ENCODE data around the gene ID1.
"Not testable (repeated sequence)": the region's sequence is repeated elsewhere in the genome, so short reads cannot be mapped to it uniquely, and the experiment has no call there.

ID1 gene

DNA sequence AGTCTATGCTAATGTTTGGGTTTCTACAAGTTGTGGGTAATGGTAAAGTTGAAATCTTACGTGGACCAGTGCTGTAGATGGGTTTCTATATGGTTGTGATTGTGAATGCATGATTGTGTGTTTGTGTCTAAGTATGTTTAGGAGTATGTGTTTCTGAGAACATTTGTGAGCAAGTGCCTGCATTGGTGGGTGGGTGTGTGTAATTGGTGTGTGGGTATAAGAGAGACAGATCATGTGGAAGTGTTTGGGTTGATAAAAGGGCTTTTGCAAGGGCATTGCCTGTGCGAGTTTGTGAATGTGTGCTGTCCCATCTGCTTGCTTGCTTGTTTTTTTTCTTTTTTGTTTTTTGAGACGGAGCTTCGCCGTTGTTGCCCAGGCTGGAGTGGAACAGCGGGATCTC is 25.8 kb upstream of the ID1 start:
- DNase-seq (ENCODE audit: extremely low spot score) = no peak
- TF ChIP-seq, protein P1, sequence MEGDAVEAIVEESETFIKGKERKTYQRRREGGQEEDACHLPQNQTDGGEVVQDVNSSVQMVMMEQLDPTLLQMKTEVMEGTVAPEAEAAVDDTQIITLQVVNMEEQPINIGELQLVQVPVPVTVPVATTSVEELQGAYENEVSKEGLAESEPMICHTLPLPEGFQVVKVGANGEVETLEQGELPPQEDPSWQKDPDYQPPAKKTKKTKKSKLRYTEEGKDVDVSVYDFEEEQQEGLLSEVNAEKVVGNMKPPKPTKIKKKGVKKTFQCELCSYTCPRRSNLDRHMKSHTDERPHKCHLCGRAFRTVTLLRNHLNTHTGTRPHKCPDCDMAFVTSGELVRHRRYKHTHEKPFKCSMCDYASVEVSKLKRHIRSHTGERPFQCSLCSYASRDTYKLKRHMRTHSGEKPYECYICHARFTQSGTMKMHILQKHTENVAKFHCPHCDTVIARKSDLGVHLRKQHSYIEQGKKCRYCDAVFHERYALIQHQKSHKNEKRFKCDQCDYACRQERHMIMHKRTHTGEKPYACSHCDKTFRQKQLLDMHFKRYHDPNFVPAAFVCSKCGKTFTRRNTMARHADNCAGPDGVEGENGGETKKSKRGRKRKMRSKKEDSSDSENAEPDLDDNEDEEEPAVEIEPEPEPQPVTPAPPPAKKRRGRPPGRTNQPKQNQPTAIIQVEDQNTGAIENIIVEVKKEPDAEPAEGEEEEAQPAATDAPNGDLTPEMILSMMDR (IDR thresholded peaks at IDR 0.05; ENCODE audit: control extremely low read depth, extremely low read depth, low read depth, missing control alignments) = no peak
- ChIA-PET CTCF (interaction anchor here (0.9 to 1.7 kb wide), 4 partner anchors 9 to 33 kb away, joined by 3 to 12 read pairs (median 4); no protein-coding TSS in a partner anchor), POLR2A (no interaction called here)

DNA sequence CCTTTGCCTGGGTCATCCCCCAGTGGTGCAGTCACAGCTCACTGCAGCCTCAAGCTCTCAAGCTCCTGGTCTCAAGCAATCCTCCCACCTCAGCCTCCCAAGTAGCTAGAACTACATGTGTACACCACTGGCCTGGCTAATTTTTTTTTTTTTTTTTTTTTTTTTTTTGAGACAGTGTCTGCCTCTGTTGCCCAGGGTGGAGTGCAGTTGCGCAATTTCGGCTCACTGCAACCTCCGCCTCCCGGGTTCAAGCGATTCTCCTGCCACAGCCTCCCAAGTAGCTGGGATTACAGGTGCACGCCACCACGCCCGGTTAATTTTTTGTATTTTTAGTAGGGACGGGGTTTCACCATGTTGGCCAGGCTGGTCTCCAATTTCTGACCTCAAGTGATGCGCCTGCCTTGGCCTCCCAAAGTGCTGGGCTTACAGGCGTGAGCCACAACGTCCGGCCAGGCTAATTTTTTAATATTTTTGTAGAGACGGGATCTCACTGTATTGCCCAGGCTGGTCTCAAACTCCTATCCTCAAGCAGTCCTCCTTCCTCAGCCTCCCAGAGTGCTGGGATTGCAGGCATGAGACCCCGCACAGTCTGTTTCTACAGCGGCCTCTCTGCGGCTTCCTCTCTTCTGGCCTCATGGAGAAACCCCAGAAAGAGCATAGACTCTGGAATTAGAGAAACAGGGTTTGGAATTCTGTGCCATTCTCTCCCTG is 25.0 kb upstream of the ID1 start:
- CTCF ChIA-PET = interaction anchor here (0.6 to 1.3 kb wide), 5 partner anchors 10 to 33 kb away, joined by 3 to 4 read pairs (median 3); partner anchors contain the start of gene ID1
- DNase-seq (ENCODE audit: extremely low spot score); POLR2A ChIA-PET: not testable (repeated sequence)

- TF ChIP-seq, protein P1 (IDR thresholded peaks at IDR 0.05; ENCODE audit: control extremely low read depth, extremely low read depth, low read depth, missing control alignments) = no peak
- ChIA-PET POLR2A (no interaction called here), CTCF (interaction anchor here (1.2 kb wide), 1 partner anchor 25 kb away, joined by 3 read pairs; the partner anchor contains the start of gene ID1)
- no peak for DNase-seq (ENCODE audit: extremely low spot score)
These were observed 24.4 kb upstream of the ID1 start for GRCh38 chr20:31580706-31581105.

GRCh38 chr20:31581391-31581790 is 23.7 kb upstream of the ID1 start:
- CTCF ChIA-PET = no interaction called here
- TF ChIP-seq, protein P1 (IDR thresholded peaks at IDR 0.05; ENCODE audit: control extremely low read depth, extremely low read depth, low read depth, missing control alignments) = no peak
- DNase-seq (ENCODE audit: extremely low spot score) = no peak
- POLR2A ChIA-PET = no interaction called here

DNA sequence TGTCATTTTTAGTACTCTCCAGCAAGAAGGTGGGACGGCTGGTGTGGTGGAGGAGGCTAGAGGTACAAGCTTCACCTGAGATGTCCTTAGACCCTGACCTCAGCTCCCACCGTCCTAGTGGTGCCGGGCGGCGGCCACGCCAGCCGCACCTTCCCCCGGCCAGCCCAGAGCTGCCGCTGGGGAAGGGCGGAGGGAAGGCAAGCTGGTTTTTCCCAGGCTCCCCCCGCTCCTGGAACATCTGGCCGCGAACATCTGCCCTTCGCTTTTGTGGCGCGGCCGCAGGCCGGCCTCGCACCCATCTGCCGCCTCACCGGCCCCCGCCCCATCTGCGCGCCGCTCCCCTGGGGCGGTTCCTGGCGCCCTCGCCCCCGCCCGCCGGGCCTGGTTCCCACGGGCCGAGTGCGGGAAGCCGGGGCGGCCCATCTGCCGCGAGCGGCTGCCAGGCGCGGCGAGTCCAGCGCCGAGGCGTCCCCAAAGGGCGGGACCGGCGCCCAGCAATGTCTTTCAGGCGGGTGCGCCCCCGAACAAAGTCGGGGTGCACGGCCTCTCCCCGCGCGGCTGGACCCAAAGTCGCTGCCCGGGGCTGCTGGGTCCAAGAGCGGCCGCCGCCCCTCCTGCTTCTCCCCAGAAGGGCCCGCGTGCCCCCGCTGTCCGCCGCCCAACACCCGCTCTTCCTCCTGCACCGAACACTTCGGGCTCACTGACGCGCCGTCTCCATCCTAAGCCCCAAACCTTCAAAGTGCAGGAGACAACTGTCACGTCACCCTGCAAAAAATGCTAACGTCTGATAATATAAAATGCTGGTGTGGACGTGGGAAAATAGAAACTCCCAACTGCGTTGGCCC is 17.3 kb upstream of the ID1 start:
- TF ChIP-seq, protein P1 (IDR thresholded peaks at IDR 0.05; ENCODE audit: control extremely low read depth, extremely low read depth, low read depth, missing control alignments) = no peak
- ChIA-PET POLR2A (no interaction called here), CTCF (interaction anchor here (0.9 to 1.9 kb wide), 8 partner anchors 15 to 30 kb away, joined by 4 to 17 read pairs (median 6); no protein-coding TSS in a partner anchor)
- peak; percentile 53 for DNase-seq (ENCODE audit: extremely low spot score)

- ChIA-PET CTCF (interaction anchor here (0.6 to 2.5 kb wide), 9 partner anchors 14 to 133 kb away, joined by 3 to 16 read pairs (median 5); partner anchors contain the start of gene ID1), POLR2A (no interaction called here)
- no peak for DNase-seq (ENCODE audit: extremely low spot score)
- TF ChIP-seq, protein P1 (IDR thresholded peaks at IDR 0.05; ENCODE audit: control extremely low read depth, extremely low read depth, low read depth, missing control alignments) = no peak
These were observed 14.3 kb upstream of the ID1 start for GRCh38 chr20:31590717-31591225.
